Renal cortex interstitium (tissue), 11 donors: ENCODE measurements around the gene CEP170. TPM values are rescaled to one million over a fixed set of nuclear protein-coding genes. Genes with fewer than 3 reads are reported as not detected.

Experiments
- DNase-seq, 11 donors: peaks; one replicate each; pipeline ENCODE4 v3.0.0-alpha.2; 2013; ENCODE audit warnings: low read depth in 9 of 11, low spot score in 4 of 11; ENCODE audit errors: extremely low read depth in 1 of 11
- polyA plus RNA-seq, 3 donors: library from polyadenylated mRNA; unstranded; fragments of 120-200 nt; gene quantifications; one replicate each; pipeline ENCODE4 v1.2.1, GENCODE V29; 2013; ENCODE audit not compliant: insufficient read length in 3 of 3

Gene CEP170
- polyA plus RNA-seq, 3 donors = 57.4 to 65.0 (median 58.0) TPM

DNA sequence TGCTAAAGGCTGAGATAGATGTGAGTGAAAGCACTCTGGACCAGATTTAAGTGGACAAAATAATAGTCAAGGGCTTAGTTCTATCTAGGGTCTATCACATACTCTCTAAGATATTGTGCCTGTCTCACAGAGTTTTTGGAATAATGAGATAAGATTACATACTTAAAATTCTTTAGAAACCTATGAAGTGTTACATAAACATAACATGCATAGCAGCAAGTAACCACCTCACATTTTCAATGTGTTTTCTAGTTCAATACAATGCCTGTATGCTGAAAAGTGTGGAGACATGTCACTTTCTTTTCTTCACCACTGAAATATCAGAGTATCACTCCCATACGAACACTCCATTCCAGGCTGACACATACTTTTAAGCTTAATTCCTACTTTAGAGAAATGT is 16.9 kb upstream of the CEP170 start:
- no peak for DNase-seq

- no peak for DNase-seq
Observed at GRCh38 chr1:243270097-243270864, 15.2 kb upstream of the CEP170 start.

DNA sequence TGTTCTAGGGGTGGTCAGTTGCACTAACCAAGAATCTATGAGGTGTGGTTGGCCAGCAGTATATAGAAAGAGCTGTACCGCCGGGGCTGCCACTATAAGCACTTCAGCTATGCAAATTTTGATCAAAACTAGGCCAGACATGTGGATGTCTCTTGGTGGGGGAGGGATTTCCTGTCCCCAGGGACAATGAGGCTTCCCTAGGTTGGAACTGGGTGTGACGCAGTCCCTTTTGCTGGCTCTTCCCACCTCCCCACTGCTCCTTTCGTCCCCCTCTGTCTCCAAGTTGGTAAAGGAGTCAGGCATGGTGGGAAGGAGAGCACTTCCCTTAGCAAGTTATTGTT is 14.3 kb upstream of the CEP170 start:
- no peak for DNase-seq

DNA sequence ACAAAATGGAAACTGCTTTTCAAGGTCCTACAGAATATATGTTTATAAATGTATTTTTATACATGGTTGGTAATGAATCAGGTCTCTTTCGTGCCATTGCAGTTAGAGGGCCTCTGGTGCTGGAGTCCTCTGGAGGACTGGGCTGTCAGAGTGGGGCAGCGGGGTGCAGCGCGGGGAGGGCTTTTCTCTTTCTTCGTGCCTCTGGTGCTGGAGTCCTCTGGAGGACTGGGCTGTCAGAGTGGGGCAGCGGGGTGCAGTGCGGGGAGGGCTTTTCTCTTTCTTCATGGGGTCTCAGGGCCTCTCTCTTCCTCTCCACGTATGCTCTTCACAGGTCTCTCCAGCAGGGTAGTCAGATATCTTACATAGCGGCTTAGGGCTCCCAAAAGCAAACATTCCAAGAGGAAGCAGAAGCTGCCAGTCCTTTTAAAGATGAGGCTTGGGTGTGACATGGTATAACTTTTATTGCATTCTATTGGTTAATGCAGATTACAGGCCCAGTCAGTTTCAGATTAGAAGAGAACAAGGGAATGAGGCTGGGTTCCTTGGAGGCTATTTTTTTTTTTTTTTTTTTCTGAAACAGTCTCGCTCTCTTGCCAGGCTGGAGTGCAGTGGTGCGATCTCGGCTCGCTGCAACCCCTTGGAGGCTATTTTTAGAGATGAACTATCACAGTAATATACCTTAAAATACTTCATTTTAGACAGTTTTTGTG is 13.8 kb upstream of the CEP170 start:
- no peak for DNase-seq

DNA sequence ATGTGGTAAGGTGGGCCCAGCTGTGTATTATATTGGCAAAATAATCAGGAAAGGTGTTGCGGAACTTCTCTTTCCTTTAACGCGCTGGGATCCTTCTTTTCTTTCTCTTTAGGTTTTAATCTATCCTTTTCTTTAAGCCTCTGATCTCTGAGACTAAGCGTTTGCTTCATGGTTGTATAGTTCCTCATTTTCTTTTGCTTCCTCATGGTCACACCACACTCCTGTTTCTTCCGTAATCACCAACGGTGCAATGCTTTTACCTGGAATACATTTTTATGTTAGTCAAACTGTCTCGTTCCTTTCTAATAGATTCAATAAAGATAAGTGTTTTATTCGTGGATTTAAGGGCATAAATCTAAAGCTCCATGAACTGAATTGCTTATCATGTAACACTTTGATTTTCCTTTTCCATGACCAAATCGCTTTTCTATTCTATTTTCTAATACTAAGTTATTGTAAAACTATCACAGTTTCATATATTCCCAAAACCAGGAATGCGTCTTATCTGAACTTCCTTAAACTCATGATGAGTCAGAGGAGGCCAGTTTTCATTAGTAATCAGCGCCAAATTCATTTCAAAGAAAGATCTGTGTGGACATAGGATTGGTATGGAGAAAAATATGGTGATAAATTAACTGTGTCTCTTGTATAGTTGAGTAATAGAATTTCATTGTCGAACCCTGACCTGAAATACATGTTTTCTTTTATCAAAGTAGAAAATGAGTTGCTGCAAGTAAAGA is 13.0 kb upstream of the CEP170 start:
- no peak for DNase-seq

- no peak for DNase-seq
Observed at GRCh38 chr1:243267471-243267880, 12.4 kb upstream of the CEP170 start.

DNA sequence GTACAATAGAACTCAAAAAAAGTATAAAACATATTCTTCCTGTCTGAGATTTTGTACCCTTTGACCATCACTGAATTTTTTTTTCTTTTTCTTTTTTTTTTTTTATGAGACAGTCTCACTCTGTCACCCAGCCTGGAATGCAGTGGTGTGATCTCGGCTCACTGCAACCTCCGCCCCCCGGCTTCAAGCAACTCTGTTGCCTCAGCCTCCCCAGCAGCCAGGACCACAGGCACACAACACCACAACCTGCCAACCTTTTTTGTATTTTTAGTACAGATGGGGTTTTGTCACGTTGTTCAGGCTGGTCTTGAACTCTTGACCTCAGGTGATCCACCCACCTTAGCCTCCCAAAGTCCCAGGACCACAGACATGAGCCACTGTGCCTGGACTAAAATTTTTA is 11.2 kb upstream of the CEP170 start:
- no peak for DNase-seq

- DNase-seq = no peak
Observed at GRCh38 chr1:243264717-243265116, 9.6 kb upstream of the CEP170 start.

- DNase-seq = no peak
Observed at GRCh38 chr1:243261390-243261789, 6.3 kb upstream of the CEP170 start.

DNA sequence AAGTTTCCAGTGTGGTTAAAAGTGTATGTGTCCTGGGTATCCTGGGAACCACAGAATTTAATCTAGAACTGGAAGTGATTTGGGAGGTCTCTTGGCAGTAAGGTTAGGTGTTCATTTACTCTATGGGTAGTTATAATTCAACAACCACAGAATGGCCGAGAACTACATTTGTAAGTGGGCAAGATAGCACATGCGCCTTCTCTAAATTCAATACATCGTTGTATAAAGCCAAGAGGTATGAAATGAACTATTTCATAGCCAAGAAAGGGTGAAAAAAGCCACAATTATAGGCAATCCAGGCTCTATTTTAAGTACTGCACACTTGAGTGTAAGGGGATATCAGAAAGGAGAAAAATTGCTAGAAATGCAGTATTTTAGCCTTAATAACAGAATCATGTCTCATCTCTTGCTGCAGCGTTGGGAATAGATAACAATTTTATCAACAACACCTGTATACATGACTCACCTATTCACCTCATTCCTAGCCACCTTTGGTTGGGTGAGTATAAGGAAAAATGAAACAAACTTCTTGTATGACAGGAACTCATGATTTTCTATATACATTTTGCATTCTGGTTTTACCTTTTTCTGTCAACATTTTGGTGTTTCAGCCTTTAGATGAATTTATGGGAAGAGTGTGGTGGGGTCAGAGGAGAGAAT is 5.3 kb upstream of the CEP170 start:
- DNase-seq = no peak

DNA sequence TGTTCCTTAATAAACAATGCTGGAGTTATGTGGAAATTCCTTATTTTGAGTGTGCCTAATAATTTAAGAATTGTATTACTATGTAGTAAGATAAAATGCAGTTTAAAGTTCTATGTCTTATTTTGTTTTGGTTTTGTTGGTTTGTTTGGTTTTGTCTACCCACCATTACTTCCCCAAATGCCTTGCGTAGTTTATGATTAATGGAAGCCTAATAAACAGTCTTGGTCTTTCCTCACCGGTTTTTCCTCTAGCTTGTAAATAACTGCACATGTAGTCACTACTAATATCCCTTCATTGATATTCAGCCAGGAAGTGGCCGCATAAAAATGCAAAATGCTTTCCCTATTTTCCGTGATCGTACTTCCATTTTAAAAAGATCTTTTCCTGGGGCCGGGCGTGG is 3.6 kb upstream of the CEP170 start:
- no peak for DNase-seq

GRCh38 chr1:243257189-243257588 is 2.1 kb upstream of the CEP170 start:
- DNase-seq = no peak

GRCh38 chr1:243256590-243256989 is 1.5 kb upstream of the CEP170 start:
- DNase-seq = no peak

- DNase-seq = peak; percentile 99 to 100 (median 100)
Observed at GRCh38 chr1:243255791-243256512, 871 bp upstream of the CEP170 start, which contains the start of gene SDCCAG8. SDCCAG8 (plus strand) TSS chr1:243256041; CDS start chr1:243256174, 133 bp downstream.

DNA sequence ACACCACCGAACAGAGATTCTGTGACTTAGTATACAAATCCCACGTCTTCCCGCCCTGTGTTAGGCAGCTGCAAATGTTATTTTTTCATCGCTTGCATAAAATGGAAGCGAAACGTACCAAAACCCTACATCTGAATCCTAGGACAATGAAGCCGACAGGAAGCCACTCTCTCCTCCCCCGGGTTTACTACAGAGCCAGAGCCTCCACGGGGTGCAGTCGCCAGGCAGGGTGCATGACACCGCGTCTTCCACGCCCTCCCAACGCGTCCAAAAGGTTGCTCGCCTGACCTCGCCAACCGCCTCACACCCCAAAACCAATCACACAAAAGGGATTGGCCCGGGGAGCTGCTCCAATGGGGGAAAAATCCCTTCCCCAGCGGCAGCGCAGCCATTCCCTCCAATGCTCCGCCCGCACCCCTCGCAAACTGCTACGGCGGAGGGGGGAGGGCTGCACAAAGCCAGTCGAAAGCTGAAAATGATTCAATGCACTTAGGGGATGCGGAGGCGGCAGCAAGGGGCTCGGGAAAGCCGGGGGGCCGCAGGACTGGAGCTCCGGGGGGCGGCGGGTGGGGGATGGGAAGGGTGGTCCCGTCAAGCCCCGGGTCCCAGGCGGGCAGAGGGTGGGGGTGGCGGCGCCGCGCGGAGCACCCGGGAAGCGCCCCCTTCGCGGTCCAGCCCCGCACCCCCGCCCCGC is 701 bp downstream of the CEP170 start:
- DNase-seq = peak; percentile 33 to 64 (median 41)

DNA sequence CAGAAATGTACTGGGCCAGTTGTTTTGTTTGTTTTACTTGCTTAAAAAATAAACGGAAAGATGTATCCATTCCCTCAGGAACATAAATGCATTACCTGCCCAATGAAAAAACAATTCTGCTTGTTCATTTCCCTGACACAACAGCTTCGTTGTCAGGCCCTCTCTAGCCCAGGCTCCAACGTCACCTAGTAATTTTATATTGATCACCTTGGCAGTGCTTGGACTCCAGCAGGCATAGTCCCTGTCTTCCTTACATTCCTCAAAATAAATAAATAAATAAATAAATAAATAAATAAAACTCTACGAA is 1.2 kb downstream of the CEP170 start:
- no peak for DNase-seq

DNA sequence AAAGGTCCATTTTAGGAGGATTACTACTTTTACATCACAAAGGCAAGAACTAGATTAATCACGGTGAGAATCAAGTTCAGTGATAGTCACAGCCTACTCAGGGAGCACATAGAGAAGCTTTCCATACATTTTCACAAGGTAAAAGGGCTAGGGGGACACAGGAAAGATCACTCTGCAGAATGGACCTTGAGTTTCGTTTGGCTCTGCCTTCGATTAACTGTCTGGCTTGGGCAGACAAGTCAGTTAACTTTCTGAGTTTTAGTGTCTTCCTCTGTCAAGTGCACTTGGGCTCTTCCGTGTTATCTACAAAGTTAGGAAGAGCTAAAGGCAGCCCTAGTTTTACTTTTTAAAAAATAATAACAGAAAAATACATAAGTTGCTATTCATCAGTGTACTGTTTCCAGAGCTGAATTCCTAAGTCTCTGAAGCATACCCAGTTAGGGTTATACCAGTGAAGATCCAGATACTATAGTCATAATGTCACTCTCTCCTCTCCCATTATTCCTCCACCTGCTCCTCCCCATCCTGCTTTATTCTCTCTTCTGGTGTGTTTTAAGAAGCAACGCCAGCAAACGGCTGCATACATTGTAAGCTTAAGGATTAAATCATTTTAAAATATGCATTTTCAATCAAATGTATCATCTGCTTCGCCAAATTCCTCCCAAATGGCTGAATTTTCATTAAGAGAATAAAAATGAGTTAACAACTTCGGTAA is 1.7 kb downstream of the CEP170 start:
- DNase-seq = peak in 2 of 11 donors; percentile 5 to 9

DNA sequence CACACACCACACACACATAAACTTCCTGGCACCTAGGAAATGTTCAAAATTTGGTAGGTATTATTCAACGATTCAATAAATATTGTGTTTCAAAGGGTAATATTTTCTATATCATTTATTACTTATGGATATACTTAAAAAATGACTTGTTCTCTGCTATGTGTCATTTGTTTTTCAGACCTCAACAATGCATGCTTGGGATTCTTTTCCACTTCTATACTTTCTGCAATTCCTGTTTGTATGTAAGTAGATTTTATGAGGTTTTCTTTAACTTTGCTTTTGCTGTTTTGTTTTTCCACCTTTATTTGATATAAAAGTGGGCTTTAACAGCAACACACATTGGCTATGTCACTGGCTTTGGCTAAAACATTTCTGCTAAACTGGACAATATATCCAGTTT is 3.5 kb downstream of the CEP170 start:
- no peak for DNase-seq
